Activated CD4-positive, alpha-beta T cell treated with anti-CD3 and anti-CD28 coated beads, Interleukin-2, amount 10 ng/mL, durations not matched to agents 7 days and 5 days (primary cell): ENCODE data around the gene MARCOL. TPM values are rescaled to one million over a fixed set of nuclear protein-coding genes. Genes with fewer than 3 reads are reported as not detected.
"Not testable (repeated sequence)": the region's sequence is repeated elsewhere in the genome, so short reads cannot be mapped to it uniquely, and the experiment has no call there.

ENCODE experiments used
- CTCF ChIA-PET: fragments of 350-600 bp; sonication (Branson Sonifier 250); formaldehyde crosslinking; loops from one replicate; lab custom pipeline; 2021; ENCODE audit warnings: antibody characterized with exemption; lab: Charles Lee
- POLR2A ChIA-PET: fragments of 350-600 bp; sonication (Branson Sonifier 250); formaldehyde crosslinking; loops from one replicate; lab custom pipeline; 2021; ENCODE audit warnings: antibody characterized with exemption; lab: Charles Lee
- DNase-seq: peaks from one replicate; pipeline ENCODE4 v3.0.0-alpha.2; 2020
- H3K27ac Mint-ChIP-seq: one replicate; pipeline ENCODE4 v1.8.0; 2021; ENCODE audit warnings: mild to moderate bottlenecking, moderate library complexity, mixed read lengths
- H3K27me3 Mint-ChIP-seq: one replicate; pipeline ENCODE4 v1.8.0; 2021; ENCODE audit warnings: mixed read lengths
- H3K36me3 Mint-ChIP-seq: one replicate; pipeline ENCODE4 v1.8.0; 2021; ENCODE audit warnings: low read depth, mixed read lengths
- H3K4me1 Mint-ChIP-seq: one replicate; pipeline ENCODE4 v1.8.0; 2021; ENCODE audit warnings: mixed read lengths
- H3K4me3 Mint-ChIP-seq: one replicate; pipeline ENCODE4 v1.8.0; 2021; ENCODE audit warnings: mild to moderate bottlenecking, moderate library complexity, mixed read lengths
- H3K9me3 Mint-ChIP-seq: one replicate; pipeline ENCODE4 v1.8.0; 2021; ENCODE audit warnings: mixed read lengths
- total RNA-seq, 2 experiments: library from RNA; stranded (reverse); gene quantifications; one replicate each; pipeline ENCODE4 v1.2.3, GENCODE V29; 2021

MARCOL gene
- total RNA-seq, 2 experiments from 2014 or later = not detected

- POLR2A ChIA-PET = no interaction called here
- Mint-ChIP-seq H3K4me1 (no peaks in the 10 kb centered on the region), H3K27me3 (peaks cover 2% of the 10 kb centered on the region), H3K9me3 (no peaks in the 10 kb centered on the region), H3K36me3 (no peaks in the 10 kb centered on the region), H3K27ac (no peak overlapping the region), H3K4me3 (no peak overlapping the region)
- DNase-seq = no peak
- CTCF ChIA-PET = no interaction called here
Measured at GRCh38 chr5:148224117-148224742, 14.1 kb upstream of the MARCOL start.

GRCh38 chr5:148228392-148228984 is 9.8 kb upstream of the MARCOL start:
- ChIA-PET CTCF (interaction anchor here (1.1 kb wide), 1 partner anchor 40 kb away, joined by 3 read pairs; the partner anchor contains the start of gene SPINK13), POLR2A (no interaction called here)
- Mint-ChIP-seq H3K9me3 (no peaks in the 10 kb centered on the region), H3K27ac (no peak overlapping the region), H3K4me1 (no peaks in the 10 kb centered on the region), H3K27me3 (no peaks in the 10 kb centered on the region), H3K36me3 (no peaks in the 10 kb centered on the region), H3K4me3 (no peak overlapping the region)
- DNase-seq = no peak

GRCh38 chr5:148229840-148230239 is 8.5 kb upstream of the MARCOL start:
- H3K4me1 Mint-ChIP-seq = no peaks in the 10 kb centered on the region
- no peaks in the 10 kb centered on the region for H3K27me3 Mint-ChIP-seq
- no peak overlapping the region for H3K4me3 Mint-ChIP-seq
- CTCF ChIA-PET = no interaction called here
- no peaks in the 10 kb centered on the region for H3K9me3 Mint-ChIP-seq
- no peak overlapping the region for H3K27ac Mint-ChIP-seq
- H3K36me3 Mint-ChIP-seq = no peaks in the 10 kb centered on the region
- POLR2A ChIA-PET = no interaction called here
- DNase-seq = no peak

- DNase-seq = no peak
- CTCF ChIA-PET = no interaction called here
- POLR2A ChIA-PET = no interaction called here
- Mint-ChIP-seq H3K9me3 (no peaks in the 10 kb centered on the region), H3K36me3 (no peaks in the 10 kb centered on the region), H3K27ac (no peak overlapping the region), H3K27me3 (no peaks in the 10 kb centered on the region), H3K4me3 (no peak overlapping the region), H3K4me1 (no peaks in the 10 kb centered on the region)
Measured at GRCh38 chr5:148230240-148230639, 8.1 kb upstream of the MARCOL start.

GRCh38 chr5:148237785-148238417 is 424 bp upstream of the MARCOL start:
- ChIA-PET CTCF (no interaction called here), POLR2A (no interaction called here)
- Mint-ChIP-seq H3K4me1 (no peaks in the 10 kb centered on the region), H3K27ac (no peak overlapping the region), H3K36me3 (no peaks in the 10 kb centered on the region), H3K27me3 (no peaks in the 10 kb centered on the region), H3K4me3 (no peak overlapping the region), H3K9me3 (no peaks in the 10 kb centered on the region)
- no peak for DNase-seq

GRCh38 chr5:148248894-148249293 is 10.6 kb downstream of the MARCOL start:
- Mint-ChIP-seq H3K4me3 (no peak overlapping the region), H3K27ac (no peak overlapping the region), H3K4me1 (no peaks in the 10 kb centered on the region)

GRCh38 chr5:148255456-148255855 is 17.1 kb downstream of the MARCOL start:
- Mint-ChIP-seq H3K9me3 (peaks cover 18% of the 10 kb centered on the region), H3K27ac (no peak overlapping the region), H3K36me3 (no peaks in the 10 kb centered on the region), H3K27me3 (no peaks in the 10 kb centered on the region), H3K4me3 (no peak overlapping the region), H3K4me1 (no peaks in the 10 kb centered on the region)
- ChIA-PET CTCF (no interaction called here), POLR2A (no interaction called here)
- no peak for DNase-seq

More at GRCh38 chr5:148248894-148249293, 10.6 kb downstream of the MARCOL start:
- H3K36me3 Mint-ChIP-seq = no peaks in the 10 kb centered on the region
- ChIA-PET CTCF (no interaction called here), POLR2A (no interaction called here)
- H3K27me3 Mint-ChIP-seq = no peaks in the 10 kb centered on the region
- DNase-seq = no peak
- H3K9me3 Mint-ChIP-seq = peaks cover 4% of the 10 kb centered on the region

- no peak for DNase-seq
- no peaks in the 10 kb centered on the region for H3K36me3 Mint-ChIP-seq
- H3K27ac Mint-ChIP-seq = no peak overlapping the region
- ChIA-PET POLR2A (no interaction called here), CTCF (no interaction called here)
- peaks cover 17% of the 10 kb centered on the region for H3K9me3 Mint-ChIP-seq
- no peak overlapping the region for H3K4me3 Mint-ChIP-seq
- no peaks in the 10 kb centered on the region for H3K4me1 Mint-ChIP-seq
- no peaks in the 10 kb centered on the region for H3K27me3 Mint-ChIP-seq
Measured at GRCh38 chr5:148259288-148259687, 21.0 kb downstream of the MARCOL start.

- CTCF ChIA-PET = no interaction called here
- DNase-seq = no peak
- no peak overlapping the region for H3K4me3 Mint-ChIP-seq
- no peaks in the 10 kb centered on the region for H3K27me3 Mint-ChIP-seq
- H3K9me3 Mint-ChIP-seq = peaks cover 19% of the 10 kb centered on the region
- POLR2A ChIA-PET = no interaction called here
- no peaks in the 10 kb centered on the region for H3K36me3 Mint-ChIP-seq
- no peaks in the 10 kb centered on the region for H3K4me1 Mint-ChIP-seq
- H3K27ac Mint-ChIP-seq = no peak overlapping the region
Measured at GRCh38 chr5:148261221-148261620, 22.9 kb downstream of the MARCOL start.

- Mint-ChIP-seq H3K4me1 (no peaks in the 10 kb centered on the region), H3K4me3 (no peak overlapping the region), H3K27ac (no peak overlapping the region), H3K9me3 (peaks cover 2% of the 10 kb centered on the region), H3K36me3 (no peaks in the 10 kb centered on the region), H3K27me3 (no peaks in the 10 kb centered on the region)
- ChIA-PET POLR2A (no interaction called here), CTCF (interaction anchor here (1.2 kb wide), 1 partner anchor 40 kb away, joined by 3 read pairs; no protein-coding TSS in a partner anchor)
- DNase-seq = no peak
Measured at GRCh38 chr5:148267962-148268361, 29.6 kb downstream of the MARCOL start.

- Mint-ChIP-seq H3K4me1 (no peaks in the 10 kb centered on the region), H3K4me3 (no peak within 1 kb of the TSS), H3K27ac (no peak within 1 kb of the TSS), H3K27me3 (no peaks in the 10 kb centered on the region), H3K9me3 (peaks cover 2% of the 10 kb centered on the region), H3K36me3 (no peaks in the 10 kb centered on the region)
- CTCF ChIA-PET = interaction anchor here (1.2 kb wide), 1 partner anchor 41 kb away, joined by 3 read pairs; no protein-coding TSS in a partner anchor
- DNase-seq = no peak
- POLR2A ChIA-PET = no interaction called here
Measured at GRCh38 chr5:148268566-148268965, 30.2 kb downstream of the MARCOL start, which contains the start of gene SPINK13. TSS of gene SPINK13 (plus strand) at chr5:148268794. CDS start at chr5:148270073, 1,279 bp downstream.

GRCh38 chr5:148275129-148275528 is 36.8 kb downstream of the MARCOL start:
- POLR2A ChIA-PET, DNase-seq, H3K4me1 Mint-ChIP-seq, H3K27ac Mint-ChIP-seq, H3K36me3 Mint-ChIP-seq, CTCF ChIA-PET, H3K4me3 Mint-ChIP-seq, H3K27me3 Mint-ChIP-seq, H3K9me3 Mint-ChIP-seq: not testable (repeated sequence)

GRCh38 chr5:148280893-148281292 is 42.6 kb downstream of the MARCOL start:
- H3K4me1 Mint-ChIP-seq, CTCF ChIA-PET, H3K36me3 Mint-ChIP-seq, H3K9me3 Mint-ChIP-seq, POLR2A ChIA-PET, H3K4me3 Mint-ChIP-seq, DNase-seq, H3K27me3 Mint-ChIP-seq: not testable (repeated sequence)
- H3K27ac Mint-ChIP-seq = peak overlapping the region; percentile 26
